Psoas muscle (tissue), 8 donors: Measurements from ENCODE around the gene TSACC. TPM values are rescaled to one million over a fixed set of nuclear protein-coding genes. Genes with fewer than 3 reads are reported as not detected.

Source experiments
- ATAC-seq, 4 donors: fragments of 200-7000 bp; cut with Tn5 transposase; one replicate each; pipeline ENCODE4 v1.9.1; 2020; ENCODE audit warnings: moderate library complexity in 3 of 4, mild to moderate bottlenecking in 2 of 4
- DNase-seq, 2 donors: peaks; one replicate each; pipeline ENCODE4 v3.0.0-alpha.2; 2020
- H3K27ac ChIP-seq: fragments of 200-600 bp; one replicate; pipeline ENCODE4 v1.8.0; 2022
- H3K27me3 ChIP-seq, 3 donors: fragments of 200-600 bp in 1 of 3; one replicate each; pipeline versions ENCODE4 v1.6.1 to v1.8.0; 2013 to 2022; ENCODE audit warnings: low read length in 2 of 3, mild to moderate bottlenecking in 2 of 3, moderate library complexity in 1 of 3; ENCODE audit not compliant: insufficient read depth in 3 of 3
- H3K36me3 ChIP-seq, 2 donors: fragments of 200-600 bp in 1 of 2; one replicate each; pipeline versions ENCODE4 v1.6.1 to v1.8.0; 2013 to 2022; ENCODE audit warnings: low read depth in 1 of 2, mild to moderate bottlenecking in 1 of 2, moderate library complexity in 1 of 2; ENCODE audit not compliant: insufficient read depth in 1 of 2
- H3K4me1 ChIP-seq: fragments of 200-600 bp; one replicate; pipeline ENCODE4 v1.8.0; 2022
- H3K4me3 ChIP-seq: fragments of 200-600 bp; one replicate; pipeline ENCODE4 v1.8.0; 2022; ENCODE audit warnings: mild to moderate bottlenecking
- H3K9me3 ChIP-seq: fragments of 200-600 bp; one replicate; pipeline ENCODE4 v1.8.0; 2022
- CTCF ChIP-seq: fragments of 200-600 bp; IDR thresholded peaks from one replicate; pipeline ENCODE4 v1.8.0; 2022; ENCODE audit warnings: antibody characterized with exemption
- WGBS, 3 donors: extraction: QIAGEN DNeasy Blood & Tissue Kit; methylation state at CpG; one replicate each; pipeline versions ENCODE4 v1.1.6 to v1.1.7; 2013; 5-methylcytosine and 5-hydroxymethylcytosine counted together
- intact Hi-C, 2 donors: fragments of 100-400 bp; cut with DNase I; formaldehyde crosslinking; loops; one replicate each; pipeline versions ENCODE4 v1.11.0 to v1.14.2; 2022
- polyA plus RNA-seq, 3 donors: library from polyadenylated mRNA; stranded (reverse); fragments of 200-250 nt; gene quantifications; one replicate each; pipeline ENCODE4 v1.2.3, GENCODE V29; 2013
- total RNA-seq, 4 donors: library from RNA; stranded (reverse); fragmentation: NEBNext Ultra II Directional in 2 of 4; extraction: Animal tissue kit (Norgen Biotek cat#: 25700) in 2 of 4; gene quantifications; one replicate each; pipeline versions ENCODE4 v1.2.1 to v1.2.4, GENCODE V29; 2021 to 2023
- donor health status: healthy with polysubstance abuse.
- donor health status: DM: no; HTN: no; CAD: no; lungs with moderate emphysema.
- donor health status: Bipolar disorder and iron deficiency.
- donor health status: healthy.
- donor health status: DM: yes; HTN: yes; CAD: no.
- donor health status: DM: no; HTN: no; CAD: no.
- donor health status: DM: no; HTN: no; CAD: no.
- donor health status: DM: yes; HTN: yes; CAD: no.

The TSACC gene
- total and polyA plus RNA-seq, 7 donors = 0.30 to 1.7 (median 0.84) TPM

- no peak for ATAC-seq
Measured at GRCh38 chr1:156356262-156356874, 18.0 kb downstream of the TSACC start.

GRCh38 chr1:156356875-156357534 is 18.7 kb downstream of the TSACC start:
- TF ChIP-seq CTCF = peak; percentile 39
- H3K27me3 ChIP-seq = peaks cover 0 to 31% (median 3%) of the 10 kb centered on the region in 3 donors
- no peak overlapping the region for H3K4me3 ChIP-seq
- intact Hi-C loops = no loop called here
- H3K36me3 ChIP-seq = no peaks in the 10 kb centered on the region
- no peaks in the 10 kb centered on the region for H3K4me1 ChIP-seq
- no peaks in the 10 kb centered on the region for H3K9me3 ChIP-seq
- no peak overlapping the region for H3K27ac ChIP-seq
- 9 to 11% (median 9%) methylated on average over 22 of the region's 22 CpGs for whole genome bisulfite sequencing, 3 donors
- DNase-seq (peak in 1 of 2 donors; percentile 31), ATAC-seq (peak in 3 of 4 donors; percentile 68 to 89 (median 77))

More at GRCh38 chr1:156356262-156356874, 18.0 kb downstream of the TSACC start:
- Histone ChIP-seq H3K36me3 (no peaks in the 10 kb centered on the region), H3K27ac (no peak overlapping the region), H3K9me3 (no peaks in the 10 kb centered on the region), H3K4me1 (no peaks in the 10 kb centered on the region), H3K4me3 (no peak overlapping the region), H3K27me3 (peaks cover 0 to 31% (median 3%) of the 10 kb centered on the region in 3 donors)
- TF ChIP-seq CTCF = no peak
- intact Hi-C loops = no loop called here
- no peak for DNase-seq
- 44 to 48% (median 46%) methylated on average over 6 of the region's 6 CpGs for WGBS, 3 donors

- Histone ChIP-seq H3K27me3 (peaks cover 0 to 31% (median 3%) of the 10 kb centered on the region in 3 donors), H3K4me1 (no peaks in the 10 kb centered on the region), H3K36me3 (no peaks in the 10 kb centered on the region), H3K9me3 (no peaks in the 10 kb centered on the region), H3K27ac (no peak overlapping the region), H3K4me3 (no peak overlapping the region)
- no peak for TF ChIP-seq CTCF
- ATAC-seq (no peak), DNase-seq (no peak)
- WGBS, 3 donors = 86 to 95% (median 93%) methylated on average over 2 of the region's 2 CpGs
- intact Hi-C loops = no loop called here
Measured at GRCh38 chr1:156357977-156358376, 19.7 kb downstream of the TSACC start.

GRCh38 chr1:156358641-156359040 is 20.3 kb downstream of the TSACC start:
- 94 to 95% (median 95%) methylated on average over 1 of the region's 1 CpG for WGBS, 3 donors

More at GRCh38 chr1:156358641-156359040, 20.3 kb downstream of the TSACC start:
- Histone ChIP-seq H3K9me3 (no peaks in the 10 kb centered on the region), H3K27me3 (peaks cover 0 to 31% (median 3%) of the 10 kb centered on the region in 3 donors), H3K4me3 (no peak overlapping the region), H3K27ac (no peak overlapping the region), H3K36me3 (no peaks in the 10 kb centered on the region), H3K4me1 (no peaks in the 10 kb centered on the region)
- TF ChIP-seq CTCF = no peak
- DNase-seq (no peak), ATAC-seq (no peak)
- intact Hi-C loops = no loop called here
